Smooth muscle cell (in vitro differentiated cells): ENCODE results near the gene GPR148. TPM values are rescaled to one million over a fixed set of nuclear protein-coding genes. Genes with fewer than 3 reads are reported as not detected.

Experiments used
- DNase-seq: peaks from one replicate; lab custom pipeline; 2025; ENCODE audit not compliant: unreplicated experiment; lab: John Stamatoyannopoulos, UW
- H2AFZ ChIP-seq: fragments of 200-600 bp; sonication (generic); 2 replicates; pipeline ENCODE4 v1.6.0; 2016; ENCODE audit warnings: antibody characterized with exemption, low read depth, mild to moderate bottlenecking
- H3F3A ChIP-seq: fragments of 200-600 bp; sonication (generic); 2 replicates; pipeline ENCODE4 v1.6.0; 2017; ENCODE audit warnings: antibody characterized with exemption, low read depth
- H3K27ac ChIP-seq: fragments of 200-600 bp; sonication (generic); 2 replicates; pipeline ENCODE4 v1.5.1; 2016; ENCODE audit warnings: low read depth, mild to moderate bottlenecking
- H3K27me3 ChIP-seq: fragments of 200-600 bp; sonication (generic); 2 replicates; pipeline ENCODE4 v1.6.1; 2016; ENCODE audit warnings: low read depth, mild to moderate bottlenecking
- H3K36me3 ChIP-seq: fragments of 200-600 bp; sonication (generic); 2 replicates; pipeline ENCODE4 v1.5.1; 2016; ENCODE audit warnings: low read depth
- H3K4me1 ChIP-seq: fragments of 200-600 bp; sonication (generic); 2 replicates; pipeline ENCODE4 v1.5.1; 2016; ENCODE audit warnings: low read depth
- H3K4me2 ChIP-seq: fragments of 200-600 bp; sonication (generic); 2 replicates; pipeline ENCODE4 v1.6.0; 2016; ENCODE audit warnings: mild to moderate bottlenecking
- H3K4me3 ChIP-seq: fragments of 200-600 bp; sonication (generic); 2 replicates; pipeline ENCODE4 v1.5.1; 2016; ENCODE audit warnings: mild to moderate bottlenecking
- H3K79me2 ChIP-seq: fragments of 200-600 bp; sonication (generic); 2 replicates; pipeline ENCODE4 v1.6.0; 2016; ENCODE audit warnings: low read depth, mild to moderate bottlenecking
- H3K9ac ChIP-seq: fragments of 200-600 bp; sonication (generic); 2 replicates; pipeline ENCODE4 v1.6.0; 2016; ENCODE audit warnings: low read depth
- H3K9me3 ChIP-seq: fragments of 200-600 bp; sonication (generic); replicated peaks from 2 replicates; pipeline ENCODE4 v1.5.1; 2016; ENCODE audit warnings: low read depth
- H4K20me1 ChIP-seq: fragments of 200-600 bp; sonication (generic); 2 replicates; pipeline ENCODE4 v1.6.0; 2016; ENCODE audit warnings: low read depth
- CTCF ChIP-seq: fragments of 200-600 bp; sonication (generic); IDR thresholded peaks from 2 replicates; pipeline ENCODE4 v1.5.1; 2017; ENCODE audit warnings: borderline replicate concordance, mild to moderate bottlenecking, antibody characterized with exemption; ENCODE audit not compliant: insufficient read depth, poor library complexity, severe bottlenecking
- WGBS: methylation state at CpG from one replicate; pipeline ENCODE4 v1.1.7; 2016; ENCODE audit warnings: low lambda C conversion rate; 5-methylcytosine and 5-hydroxymethylcytosine counted together
- polyA plus RNA-seq: library from polyadenylated mRNA; unstranded; fragments of >200 nt; fragmentation: Nextera tagmentation; extraction: Ambion mirVana; gene quantifications from 2 replicates; pipeline ENCODE4 v1.2.1, GENCODE V29; 2016
- total RNA-seq: library from RNA; depleted of rRNA; stranded (reverse); fragments of >200 nt; gene quantifications from 2 replicates; pipeline ENCODE4 v1.2.3, GENCODE V29; 2014

The GPR148 gene
- total and polyA plus RNA-seq, 2 experiments from 2014 or later = not detected

- WGBS = 58% methylated on average over 16 of the region's 16 CpGs
Observed at GRCh38 chr2:130756874-130757668, 28.2 kb downstream of the GPR148 start.

DNA sequence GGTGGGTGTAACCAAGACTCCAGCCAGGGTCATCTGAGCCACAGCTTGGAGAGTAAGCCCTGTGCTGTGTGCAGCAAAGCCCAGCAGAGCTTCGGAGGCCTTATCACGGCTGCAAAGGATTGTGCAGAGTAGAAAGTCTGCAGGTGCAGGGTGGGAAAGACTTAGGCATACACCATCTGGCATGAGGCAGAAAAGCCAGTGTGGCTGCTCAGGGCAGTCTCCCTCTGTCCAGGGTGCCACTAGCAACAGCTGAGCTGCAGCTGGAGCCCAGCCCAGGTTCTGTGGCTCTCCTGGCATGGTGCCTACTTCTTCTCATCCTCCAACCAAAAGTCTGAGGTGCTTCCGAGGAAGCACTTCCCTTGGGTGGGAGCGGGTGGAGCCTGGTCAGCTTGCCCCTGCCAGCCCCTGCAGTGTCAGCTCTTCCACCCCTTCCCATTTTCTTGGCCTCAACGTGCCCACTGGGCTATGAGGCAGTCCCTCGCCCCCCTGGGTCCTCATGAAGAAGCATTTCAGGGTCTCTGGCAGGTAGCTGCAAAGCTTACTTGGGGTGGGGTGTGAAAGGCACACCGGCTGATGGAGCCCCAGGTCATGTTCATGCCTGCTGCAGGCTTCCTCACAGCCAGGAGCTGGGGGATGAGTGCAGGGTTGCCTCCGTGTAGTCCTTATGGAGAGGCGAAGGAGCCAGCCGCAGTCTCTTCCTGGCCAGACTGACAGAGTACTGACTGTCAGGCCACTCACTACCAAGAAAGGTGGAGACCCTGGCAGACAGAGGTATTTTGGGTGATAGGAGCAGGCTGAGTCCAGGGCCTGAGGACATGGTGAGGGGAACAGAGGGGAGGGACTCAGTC, 31.3 kb downstream of the GPR148 start:
- Histone ChIP-seq H3K9me3 (no peaks in the 10 kb centered on the region), H4K20me1 (no peaks in the 10 kb centered on the region), H3K9ac (no peak overlapping the region), H3K4me3 (no peak overlapping the region), H3K4me1 (peaks cover 3% of the 10 kb centered on the region), H3F3A (no peaks in the 10 kb centered on the region), H3K27me3 (peaks cover 48% of the 10 kb centered on the region), H3K27ac (no peak overlapping the region), H3K79me2 (no peaks in the 10 kb centered on the region), H2AFZ (no peak overlapping the region), H3K4me2 (no peak overlapping the region), H3K36me3 (no peaks in the 10 kb centered on the region)
- no peak for DNase-seq
- 87% methylated on average over 10 of the region's 10 CpGs for WGBS
- no peak for TF ChIP-seq CTCF

More at GRCh38 chr2:130756874-130757668, 28.2 kb downstream of the GPR148 start:
- no peaks in the 10 kb centered on the region for H3F3A ChIP-seq
- no peaks in the 10 kb centered on the region for H3K36me3 ChIP-seq
- H4K20me1 ChIP-seq = no peaks in the 10 kb centered on the region
- DNase-seq = no peak
- H3K9me3 ChIP-seq = no peaks in the 10 kb centered on the region
- no peaks in the 10 kb centered on the region for H3K79me2 ChIP-seq
- H2AFZ ChIP-seq = no peak overlapping the region
- H3K27ac ChIP-seq = no peak overlapping the region
- peaks cover 3% of the 10 kb centered on the region for H3K4me1 ChIP-seq
- H3K9ac ChIP-seq = no peak overlapping the region
- H3K4me2 ChIP-seq = no peak overlapping the region
- no peak for TF ChIP-seq CTCF
- H3K27me3 ChIP-seq = peaks cover 73% of the 10 kb centered on the region
- no peak overlapping the region for H3K4me3 ChIP-seq

- H3K9me3 ChIP-seq = no peaks in the 10 kb centered on the region
- H3K27me3 ChIP-seq = peaks cover 41% of the 10 kb centered on the region
- no peak overlapping the region for H3K4me2 ChIP-seq
- no peak overlapping the region for H3K4me3 ChIP-seq
- no peak overlapping the region for H3K27ac ChIP-seq
- H3K79me2 ChIP-seq = no peaks in the 10 kb centered on the region
- no peaks in the 10 kb centered on the region for H3K4me1 ChIP-seq
- H3F3A ChIP-seq = no peaks in the 10 kb centered on the region
- H3K36me3 ChIP-seq = no peaks in the 10 kb centered on the region
- no peak for TF ChIP-seq CTCF
- no peak overlapping the region for H2AFZ ChIP-seq
- 87% methylated on average over 14 of the region's 14 CpGs for whole genome bisulfite sequencing
- no peak for DNase-seq
- no peaks in the 10 kb centered on the region for H4K20me1 ChIP-seq
- no peak overlapping the region for H3K9ac ChIP-seq
Observed at GRCh38 chr2:130760754-130761751, 32.2 kb downstream of the GPR148 start.
